HUDEP-2 (cell line): ENCODE results near the gene FBXL15.
"Not testable (repeated sequence)": the region's sequence is repeated elsewhere in the genome, so short reads cannot be mapped to it uniquely, and the experiment has no call there.

Source experiments
- DNase-seq, 76 experiments: peaks; one replicate each; lab custom pipeline; 2025; ENCODE audit not compliant: unreplicated experiment in 76 of 76; lab: John Stamatoyannopoulos, UW

The FBXL15 gene

DNA sequence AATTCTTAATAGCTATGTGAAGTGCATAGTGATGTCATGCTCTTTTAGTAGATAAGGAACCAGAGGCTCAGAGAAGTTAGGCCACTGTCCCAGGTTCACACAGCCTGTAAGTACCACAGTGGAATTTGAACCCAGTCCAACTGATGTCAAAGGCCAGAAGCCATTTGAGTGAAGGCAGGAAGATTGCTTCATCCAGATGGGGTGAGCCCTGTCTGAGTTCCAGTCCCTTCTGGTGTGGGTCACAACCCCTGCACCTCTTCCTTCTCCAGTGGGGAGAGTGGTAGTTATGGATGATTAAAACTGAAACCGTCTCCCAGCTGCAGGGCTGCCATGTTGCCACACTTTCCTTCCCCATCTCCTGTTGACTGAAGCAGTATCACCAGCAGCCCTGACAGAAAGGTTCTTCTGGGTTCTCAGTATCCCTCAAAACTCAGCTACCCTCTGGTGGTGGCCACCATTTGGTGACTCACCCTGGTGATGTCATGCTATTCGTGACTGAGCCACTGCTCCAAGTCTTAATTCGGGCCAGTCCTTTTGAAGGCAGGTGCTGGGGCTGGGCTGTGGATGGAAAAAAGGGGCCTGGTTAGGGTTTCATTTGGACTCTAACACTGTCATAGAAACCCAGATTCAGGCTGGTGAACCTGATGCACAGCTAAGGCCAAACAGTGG is 32.2 kb downstream of the FBXL15 start:
- peak in 25 of 76 experiments; percentile 11 to 65 (median 29) for DNase-seq

- DNase-seq, result no peak
Measured at GRCh38 chr10:102453502-102453901, 32.9 kb downstream of the FBXL15 start.

- not testable (repeated sequence) for DNase-seq
Measured at GRCh38 chr10:102454662-102455487, 34.2 kb downstream of the FBXL15 start.

GRCh38 chr10:102455893-102456471 is 35.3 kb downstream of the FBXL15 start:
- DNase-seq, result peak in 11 of 76 experiments; percentile 12 to 49 (median 27)

GRCh38 chr10:102457591-102458150 is 37.0 kb downstream of the FBXL15 start:
- no peak for DNase-seq

GRCh38 chr10:102458656-102459055 is 38.0 kb downstream of the FBXL15 start:
- DNase-seq, result no peak

- no peak for DNase-seq
Measured at GRCh38 chr10:102460836-102461186, 40.2 kb downstream of the FBXL15 start.

DNA sequence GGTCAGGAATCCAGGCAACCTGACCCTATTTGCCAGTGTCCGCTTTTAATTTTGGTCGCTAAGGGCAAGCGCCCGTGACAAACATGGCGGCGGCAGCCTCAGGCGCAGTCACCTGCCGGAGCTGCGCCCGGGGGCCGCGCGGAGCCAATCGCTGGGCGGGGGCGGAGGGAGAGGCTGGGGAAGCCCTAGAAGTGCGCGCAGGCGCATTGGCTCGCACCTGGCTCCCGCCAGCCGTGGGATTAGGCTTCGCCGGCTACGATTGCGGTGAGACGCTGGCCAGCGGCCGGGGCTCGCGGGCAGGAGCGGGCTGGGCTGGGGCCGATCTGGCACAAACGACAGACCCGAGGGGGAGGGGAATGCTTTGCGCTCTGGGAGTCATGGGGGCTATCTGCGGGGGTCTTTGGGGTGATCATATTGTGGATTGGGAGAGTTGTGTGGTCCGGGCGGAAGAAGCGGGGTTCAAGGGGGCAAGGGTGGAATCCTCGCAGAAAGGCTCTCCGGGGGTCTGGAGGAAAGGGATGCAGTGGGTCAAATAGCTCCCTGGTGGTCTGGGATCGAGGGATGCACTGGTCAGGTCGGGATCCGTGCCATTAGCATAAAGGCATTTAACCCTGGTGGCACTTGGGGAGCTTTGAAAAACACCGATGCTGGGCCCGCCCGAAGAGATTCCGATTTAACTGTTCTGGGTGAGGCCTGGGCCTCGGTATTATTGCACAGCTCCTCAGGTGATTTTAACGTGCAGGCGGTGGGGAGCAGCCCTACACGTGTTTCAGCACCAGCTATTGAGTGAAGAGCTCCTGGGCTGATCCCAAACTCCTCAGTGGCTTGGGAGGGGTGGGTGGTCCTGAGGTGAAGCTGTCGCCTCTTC is 40.8 kb downstream of the FBXL15 start:
- DNase-seq, result peak in 74 of 76 experiments; percentile 24 to 93 (median 84)

DNA sequence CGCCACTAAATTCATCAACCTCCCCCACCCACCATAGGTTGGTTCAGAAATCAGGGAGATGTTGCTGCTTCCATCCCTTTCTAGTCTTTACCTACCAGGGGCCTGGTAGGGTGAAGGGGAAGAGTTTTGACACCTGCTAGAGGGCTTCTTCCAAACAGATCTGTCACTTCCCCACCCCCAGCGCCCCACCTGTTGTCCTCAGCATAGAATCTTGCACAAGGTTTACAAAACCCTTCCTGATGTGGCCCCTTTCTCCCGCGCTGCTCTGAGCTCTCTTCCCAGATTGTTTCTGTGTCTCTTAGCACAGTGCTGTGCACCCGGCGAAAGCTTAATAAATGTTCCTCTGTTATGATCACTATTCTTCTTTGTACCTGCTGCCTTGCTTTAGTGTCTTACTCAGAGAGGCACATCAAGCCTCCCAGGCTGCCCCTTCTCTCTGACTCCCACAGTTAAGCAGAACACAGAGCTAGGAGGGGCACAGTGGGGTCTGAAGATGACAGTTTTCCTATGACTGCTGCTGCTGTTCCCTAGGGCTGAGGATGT is 41.9 kb downstream of the FBXL15 start:
- no peak for DNase-seq

DNA sequence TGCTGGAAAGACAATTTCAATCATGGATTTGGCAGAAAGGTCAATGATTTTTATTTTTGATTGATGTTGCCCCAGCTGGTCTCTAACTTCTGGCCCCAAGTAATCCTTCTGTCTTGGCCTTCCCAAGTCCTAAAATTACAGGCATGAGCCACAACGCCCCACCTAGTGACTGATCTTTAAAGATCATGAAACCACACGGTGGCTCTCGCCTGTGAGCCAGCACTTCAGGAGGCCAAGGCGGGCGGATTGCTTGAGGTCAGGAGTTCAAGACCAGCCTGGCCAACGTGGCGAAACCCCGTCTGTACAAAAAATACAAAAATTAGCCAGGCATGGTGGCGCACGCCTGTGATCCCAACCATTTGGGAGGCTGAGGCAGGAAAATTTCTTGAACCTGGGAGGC is 43.3 kb downstream of the FBXL15 start:
- DNase-seq, result no peak

- no peak for DNase-seq
Measured at GRCh38 chr10:102465466-102465865, 44.8 kb downstream of the FBXL15 start.

- DNase-seq, result no peak
Measured at GRCh38 chr10:102467318-102467717, 46.7 kb downstream of the FBXL15 start.

DNA sequence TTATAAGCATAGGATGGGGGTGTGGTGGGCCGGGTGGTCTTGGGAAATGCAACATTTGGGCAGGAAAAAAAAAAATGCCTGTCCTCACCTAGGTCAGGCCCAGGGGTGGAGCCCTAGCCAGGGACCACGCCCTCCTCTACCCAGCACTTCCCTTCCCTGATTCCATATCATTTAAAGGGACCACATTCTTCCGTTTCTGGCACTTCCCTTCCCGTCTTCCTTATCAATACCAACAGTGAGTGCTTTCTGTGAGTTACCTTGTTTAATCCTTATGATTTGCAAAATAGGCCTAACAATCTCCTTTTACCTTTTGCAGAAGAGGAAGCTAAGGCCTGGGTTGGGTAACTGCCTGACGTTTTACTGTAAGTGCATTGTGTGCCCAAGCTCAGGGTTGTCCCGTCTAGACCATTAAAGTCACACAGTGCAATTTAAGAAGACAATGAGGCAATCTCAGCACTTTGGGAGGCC is 47.4 kb downstream of the FBXL15 start:
- peak in 11 of 76 experiments; percentile 6 to 23 (median 11) for DNase-seq

DNA sequence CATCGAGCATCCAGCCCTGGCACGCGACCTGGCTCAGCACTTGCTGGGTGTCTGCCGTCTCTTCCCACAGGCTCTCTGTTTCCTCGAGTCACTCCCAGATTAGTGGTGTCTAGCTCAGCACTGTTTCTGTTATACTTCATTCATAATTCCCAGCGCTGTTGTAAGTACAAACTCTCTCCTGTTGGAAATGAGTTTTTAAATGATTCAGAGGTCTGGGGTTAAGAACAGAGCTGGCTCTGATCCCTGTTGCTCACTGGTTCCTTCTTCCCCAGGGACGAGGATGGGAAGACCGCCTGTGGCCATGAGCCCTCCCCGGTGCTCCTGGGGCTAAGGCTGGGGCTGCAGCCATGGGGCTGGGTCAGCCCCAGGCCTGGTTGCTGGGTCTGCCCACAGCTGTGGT is 48.0 kb downstream of the FBXL15 start:
- no peak for DNase-seq

DNA sequence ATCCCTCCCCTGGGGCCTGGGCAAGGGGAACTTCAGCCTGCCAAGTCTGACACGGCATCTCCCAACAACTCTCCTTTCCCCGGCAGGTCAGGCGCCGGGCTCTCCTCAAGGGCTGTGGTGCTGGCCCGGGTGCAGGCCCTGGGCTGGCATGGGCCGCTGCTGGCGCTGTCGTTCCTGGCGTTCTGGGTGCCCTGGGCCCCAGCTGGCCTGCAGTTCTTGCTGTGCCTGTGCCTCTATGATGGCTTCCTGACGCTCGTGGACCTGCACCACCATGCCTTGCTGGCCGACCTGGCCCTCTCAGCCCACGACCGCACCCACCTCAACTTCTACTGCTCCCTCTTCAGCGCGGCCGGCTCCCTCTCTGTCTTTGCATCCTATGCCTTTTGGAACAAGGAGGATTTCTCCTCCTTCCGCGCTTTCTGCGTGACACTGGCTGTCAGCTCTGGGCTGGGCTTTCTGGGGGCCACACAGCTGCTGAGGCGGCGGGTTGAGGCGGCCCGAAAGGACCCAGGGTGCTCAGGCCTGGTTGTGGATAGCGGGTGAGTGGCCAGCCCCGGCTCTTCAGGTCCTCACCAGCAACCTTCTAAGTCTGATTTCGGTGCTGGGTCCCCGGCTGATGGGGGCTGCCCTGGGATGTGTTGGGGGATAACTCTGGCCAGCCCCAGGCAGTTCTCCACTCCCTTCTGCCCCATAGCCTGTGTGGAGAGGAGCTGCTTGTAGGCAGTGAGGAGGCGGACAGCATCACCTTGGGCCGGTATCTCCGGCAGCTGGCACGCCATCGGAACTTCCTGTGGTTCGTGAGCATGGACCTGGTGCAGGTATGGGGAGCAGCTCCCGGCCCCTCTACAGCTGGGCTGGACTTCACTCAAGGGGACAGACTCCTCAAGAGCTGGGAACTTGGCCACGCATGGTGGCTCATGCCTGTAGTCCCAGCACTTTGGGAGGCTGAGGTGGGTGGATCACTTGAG is 50.2 kb downstream of the FBXL15 start:
- no peak for DNase-seq
